NCI-H82 treated with DMSO at 0.1 percent for 48 hours (cell line): Measurements from ENCODE around the gene MAP10.

Source experiments
- DNase-seq: peaks from one replicate; lab custom pipeline; 2025; ENCODE audit not compliant: unreplicated experiment; lab: John Stamatoyannopoulos, UW

The MAP10 gene

DNA sequence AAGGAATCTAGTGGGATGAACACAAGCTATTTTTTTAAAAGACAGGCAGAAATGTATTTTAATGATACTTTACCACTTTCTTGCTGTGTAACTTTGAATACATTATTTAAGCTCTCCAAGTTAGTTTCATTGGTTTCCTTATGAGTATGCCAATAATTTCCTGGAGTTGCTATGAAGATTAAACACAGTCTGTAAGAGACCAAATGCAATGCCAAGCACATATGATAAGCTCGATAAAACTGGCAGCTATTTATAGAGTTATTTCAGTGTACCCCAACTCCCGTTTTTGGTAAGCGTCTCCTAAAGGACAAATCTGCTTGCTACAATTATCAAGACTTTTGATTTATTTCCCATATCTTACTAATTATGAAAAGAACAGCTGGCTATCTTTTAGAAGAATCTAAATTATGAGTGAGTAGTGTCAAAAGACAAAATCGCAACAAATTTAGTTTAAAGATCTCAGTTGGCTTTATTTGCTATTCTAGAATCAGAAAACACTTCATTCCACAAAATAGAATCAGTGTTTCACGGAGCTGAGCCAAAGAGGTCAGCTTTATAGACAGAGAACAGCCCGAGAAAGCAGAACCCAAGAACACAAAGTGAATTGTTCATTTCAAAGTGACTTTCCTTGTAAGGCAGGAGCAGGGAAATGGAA is 7.2 kb upstream of the MAP10 start:
- DNase-seq = no peak

GRCh38 chr1:232798920-232799319 is 6.3 kb upstream of the MAP10 start:
- DNase-seq = no peak

DNA sequence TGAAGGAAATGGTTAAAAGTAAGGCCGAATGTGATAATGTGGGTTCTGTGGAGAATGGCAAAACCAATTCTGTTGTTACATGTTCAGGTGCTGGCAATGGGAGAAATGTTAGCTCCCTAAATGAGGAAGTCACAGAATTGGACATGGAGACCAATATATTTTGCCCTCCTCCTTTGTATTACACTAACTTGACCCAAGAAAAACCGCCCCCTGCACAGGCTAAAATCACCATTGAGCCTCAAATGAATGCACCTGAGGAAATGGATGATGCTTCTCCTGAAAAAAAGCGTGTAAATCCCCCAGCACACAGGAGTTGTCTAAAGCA is 932 bp downstream of the MAP10 start:
- no peak for DNase-seq

DNA sequence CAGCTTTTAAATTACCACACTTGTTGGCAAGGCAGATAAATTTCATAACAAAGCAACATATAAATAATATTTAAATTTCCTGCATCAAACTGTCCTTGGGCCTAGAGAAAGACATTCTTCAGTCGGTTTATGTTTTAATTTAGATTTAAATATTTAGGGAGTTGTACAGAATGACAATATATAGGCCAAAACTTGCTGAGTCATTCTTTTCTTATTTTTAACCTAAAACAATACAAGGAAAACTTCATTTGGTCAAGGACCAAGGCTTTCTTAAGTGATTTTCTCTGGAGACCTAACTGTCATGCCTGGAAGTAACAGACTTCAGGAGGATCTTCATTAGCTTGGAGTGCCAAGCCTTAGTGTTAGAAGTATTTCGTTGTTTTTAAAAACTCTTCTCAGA is 5.6 kb downstream of the MAP10 start:
- DNase-seq = no peak

DNA sequence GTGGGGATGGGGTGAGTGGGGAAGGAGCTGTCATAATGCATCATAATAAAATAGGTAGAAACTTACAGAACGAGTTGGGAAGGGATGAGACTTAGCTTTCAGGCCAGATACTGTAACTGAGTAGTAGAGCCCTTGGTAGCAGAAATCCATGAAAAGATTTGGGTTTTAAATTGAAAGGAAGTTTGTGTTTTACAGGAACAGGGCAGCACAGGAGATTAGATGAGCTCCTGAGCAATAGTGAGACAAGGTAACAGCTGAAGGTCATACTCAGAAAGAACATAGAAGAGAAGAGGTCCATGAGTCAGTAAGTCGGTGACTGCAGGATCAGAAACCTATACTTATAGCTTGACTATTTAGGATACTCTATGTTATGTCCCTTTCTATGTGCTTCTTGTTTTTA is 7.3 kb downstream of the MAP10 start:
- DNase-seq = no peak

DNA sequence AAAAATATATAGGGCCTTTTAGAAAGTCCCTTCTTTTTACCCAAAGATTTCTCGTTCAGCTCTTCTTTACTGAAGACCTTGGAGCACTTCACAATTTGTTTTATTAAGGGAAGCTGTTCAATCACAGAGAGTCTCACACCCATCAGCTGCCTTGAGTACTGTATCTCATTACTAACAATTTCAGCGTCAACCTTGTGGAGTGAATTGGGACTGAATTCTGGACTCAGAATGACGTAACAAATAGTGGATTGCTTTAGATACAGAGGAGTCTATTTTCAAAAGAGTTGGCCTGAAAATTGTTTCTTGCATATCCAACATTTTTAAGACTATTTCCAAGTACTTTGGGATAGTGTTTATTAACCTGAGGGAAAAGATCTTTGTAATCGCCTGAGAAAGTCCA is 7.9 kb downstream of the MAP10 start:
- no peak for DNase-seq

- DNase-seq = no peak
Observed at GRCh38 chr1:232813760-232814159, 8.5 kb downstream of the MAP10 start.

DNA sequence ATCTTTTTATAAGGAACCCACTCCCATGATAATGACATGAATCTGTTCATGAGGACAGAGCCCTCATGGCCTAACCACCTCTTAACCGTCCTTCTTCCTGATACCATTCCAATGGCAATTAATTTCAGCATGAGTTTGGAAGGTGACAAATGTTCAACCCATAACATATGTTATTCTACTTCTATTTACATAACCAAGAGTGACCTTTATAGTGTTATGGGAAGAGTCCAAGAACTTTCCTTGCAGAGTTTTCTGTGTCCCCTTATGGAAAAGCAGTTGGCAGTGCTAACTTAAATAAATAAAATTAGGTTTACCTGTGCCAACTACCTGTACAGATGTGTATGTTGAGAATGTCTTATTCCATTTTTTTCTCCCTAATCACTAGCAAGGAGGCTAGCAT is 11.1 kb downstream of the MAP10 start:
- no peak for DNase-seq

DNA sequence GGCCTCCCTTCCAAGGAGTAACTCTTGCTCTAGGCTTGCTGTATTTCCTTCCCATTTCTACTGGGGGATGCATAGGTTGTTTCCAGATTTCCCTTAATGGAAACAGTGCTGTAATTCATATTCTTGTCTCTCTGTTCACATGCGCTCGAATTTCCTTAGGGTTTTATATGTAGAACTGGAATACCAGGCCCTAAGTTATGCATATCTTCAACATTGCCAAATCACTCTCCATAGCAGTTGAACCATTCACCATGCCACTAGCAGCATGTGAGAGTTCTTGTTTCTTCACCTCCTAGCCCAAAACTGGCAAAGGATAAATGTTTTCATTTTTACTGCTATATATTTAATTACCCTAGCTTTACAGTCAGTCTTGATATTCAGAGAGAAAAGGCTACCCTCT is 12.8 kb downstream of the MAP10 start:
- no peak for DNase-seq

GRCh38 chr1:232820431-232820830 is 15.2 kb downstream of the MAP10 start:
- no peak for DNase-seq

GRCh38 chr1:232822530-232822929 is 17.3 kb downstream of the MAP10 start:
- no peak for DNase-seq

- DNase-seq = no peak
Observed at GRCh38 chr1:232826318-232826717, 21.1 kb downstream of the MAP10 start.

GRCh38 chr1:232830661-232831060 is 25.4 kb downstream of the MAP10 start:
- DNase-seq = no peak

GRCh38 chr1:232831895-232832294 is 26.7 kb downstream of the MAP10 start:
- DNase-seq = no peak

GRCh38 chr1:232834066-232834465 is 28.9 kb downstream of the MAP10 start:
- DNase-seq = no peak

GRCh38 chr1:232835166-232835565 is 29.9 kb downstream of the MAP10 start:
- no peak for DNase-seq

DNA sequence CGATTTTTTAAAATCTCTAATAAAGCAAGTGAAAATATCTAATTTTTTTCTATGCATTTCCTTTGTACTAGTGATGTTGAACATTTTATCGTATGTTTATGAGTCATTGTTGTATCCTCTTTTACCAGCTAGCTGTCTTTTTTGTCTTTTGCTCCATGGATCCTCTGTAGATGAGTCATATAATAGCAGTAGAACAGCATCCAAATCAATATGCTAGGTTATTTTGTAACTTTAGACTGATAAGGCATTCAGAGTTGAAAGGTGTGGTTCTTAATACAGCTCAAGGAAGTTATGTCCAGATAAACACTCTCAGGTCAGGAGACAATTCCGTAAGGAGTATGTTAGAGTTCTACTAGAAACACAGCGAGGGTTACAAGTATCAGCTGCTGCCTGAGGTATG is 31.9 kb downstream of the MAP10 start:
- DNase-seq = no peak

DNA sequence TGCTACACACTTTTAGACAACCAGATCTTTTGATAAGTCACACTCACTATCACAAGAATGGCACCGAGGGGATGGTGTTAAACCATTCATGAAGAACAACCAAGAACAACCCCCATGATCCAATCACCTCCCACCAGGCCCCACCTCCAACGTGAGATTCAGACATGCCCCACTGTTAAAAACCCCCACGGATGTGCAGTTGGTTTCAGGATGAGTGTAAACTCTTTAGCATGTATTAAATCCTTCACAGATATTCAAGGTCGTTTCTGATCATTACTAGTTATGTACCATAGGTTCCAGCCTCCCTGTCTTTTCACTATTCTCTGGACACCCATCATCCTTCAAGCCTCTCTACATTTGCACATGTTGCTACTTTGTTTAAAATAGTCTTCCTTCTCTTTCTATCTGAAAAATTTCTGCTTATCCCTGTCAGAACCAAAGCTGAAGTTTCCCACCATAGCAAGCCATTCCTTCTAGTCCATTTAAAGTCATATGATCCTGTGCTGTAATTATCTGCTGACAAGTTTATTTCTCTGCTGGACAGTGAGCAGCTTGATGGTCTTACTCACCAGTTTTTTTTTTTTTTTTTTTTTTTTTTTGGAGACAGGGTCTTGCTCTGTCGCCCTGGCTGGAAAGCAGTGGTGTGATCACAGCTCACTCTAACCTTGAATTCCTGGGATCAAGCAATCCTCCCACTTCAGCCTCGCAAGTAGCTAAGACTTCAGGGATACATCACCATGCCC is 36.8 kb downstream of the MAP10 start:
- DNase-seq = no peak

DNA sequence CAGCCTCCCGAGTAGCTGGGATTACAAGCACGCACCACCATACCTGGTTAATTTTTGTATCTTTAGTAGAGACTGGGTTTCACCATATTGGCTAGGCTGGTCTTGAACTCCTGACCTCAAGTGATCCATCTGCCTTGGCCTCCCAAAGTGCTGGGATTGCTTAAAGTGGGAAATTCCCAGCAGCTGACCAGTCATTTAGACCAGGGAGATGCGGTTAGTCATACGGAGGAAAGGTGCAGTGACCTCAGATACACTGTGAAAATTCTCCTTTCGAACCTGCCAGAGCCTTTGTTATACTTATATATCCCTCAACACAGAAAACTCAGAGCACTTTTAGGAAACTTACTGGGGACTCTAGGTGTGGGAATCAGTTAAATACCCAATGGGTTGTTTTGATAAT is 39.6 kb downstream of the MAP10 start:
- no peak for DNase-seq

GRCh38 chr1:232845406-232845955 is 40.3 kb downstream of the MAP10 start:
- no peak for DNase-seq

- DNase-seq = no peak
Observed at GRCh38 chr1:232851532-232851931, 46.3 kb downstream of the MAP10 start.

DNA sequence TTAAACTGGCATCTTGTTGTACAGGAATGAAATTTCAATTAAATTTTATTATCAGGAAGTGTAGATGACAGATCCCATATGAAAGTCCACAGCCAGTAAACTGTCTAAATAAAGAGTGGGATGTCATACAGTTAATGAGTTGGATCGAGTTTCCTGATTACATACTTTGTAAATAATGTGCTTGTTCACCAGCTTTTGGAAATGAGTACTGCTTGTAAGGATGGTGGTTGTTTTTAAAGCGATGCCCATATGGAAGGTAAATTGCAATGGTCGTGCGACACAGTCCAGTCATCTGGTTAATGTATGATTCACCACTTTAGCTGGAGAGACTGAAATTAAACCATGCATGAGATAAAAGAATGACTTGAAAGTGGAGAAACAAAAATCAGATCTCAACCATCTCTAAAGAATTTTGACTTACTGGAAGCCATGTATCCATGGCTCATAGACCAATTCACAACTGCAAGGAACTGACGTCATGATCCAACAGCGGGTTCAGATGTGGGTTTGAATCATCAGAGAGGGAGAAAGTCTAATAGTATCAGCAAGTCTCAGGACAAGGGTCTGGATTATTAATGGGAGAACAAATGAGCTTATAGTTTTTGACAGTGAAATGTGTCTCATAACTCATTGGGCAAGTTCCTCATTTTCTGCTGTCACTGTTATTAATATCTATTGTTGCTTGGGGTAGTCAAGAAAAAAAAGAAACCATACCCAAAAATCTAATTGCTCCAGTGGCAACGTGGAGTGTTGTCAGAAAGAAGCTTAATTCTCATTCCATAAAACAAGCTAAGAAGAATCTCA is 49.0 kb downstream of the MAP10 start:
- DNase-seq = no peak
